ENCODE results near the gene MYL6. TPM values are rescaled to one million over a fixed set of nuclear protein-coding genes. Genes with fewer than 3 reads are reported as not detected.

Gene MYL6
- total and polyA plus RNA-seq, 9 donors: 782 to 3,375 (median 1,340) TPM

GRCh38 chr12:56169229-56169759 lies 11.1 kb downstream of the MYL6 start:
- no peaks in the 10 kb centered on the region for H3K4me1 ChIP-seq (ENCODE audit: insufficient read depth)
- H3K36me3 ChIP-seq: no peaks in the 10 kb centered on the region
- WGBS, 3 donors: 88 to 90% (median 88%) methylated on average over 11 of the region's 11 CpGs
- no peak overlapping the region for H3K27ac ChIP-seq
- TF ChIP-seq CTCF (IDR thresholded peaks at IDR 0.05): no peak
- TF ChIP-seq EP300 (IDR thresholded peaks at IDR 0.05): no peak
- TF ChIP-seq POLR2A (IDR thresholded peaks at IDR 0.05): no peak
- intact Hi-C loops (cut with DNase I): no loop called here
- no peak overlapping the region for H3K4me3 ChIP-seq
- H3K9me3 ChIP-seq: no peaks in the 10 kb centered on the region
- no peaks in the 10 kb centered on the region for H3K27me3 ChIP-seq
- no peak for DNase-seq

- no peak for DNase-seq
- H3K9me3 ChIP-seq: no peaks in the 10 kb centered on the region
- intact Hi-C loops (cut with DNase I): no loop called here
- 88 to 92% (median 89%) methylated on average over 7 of the region's 7 CpGs for WGBS, 3 donors
- H3K36me3 ChIP-seq: no peaks in the 10 kb centered on the region
- no peaks in the 10 kb centered on the region for H3K27me3 ChIP-seq
- H3K27ac ChIP-seq: no peak overlapping the region
- H3K4me3 ChIP-seq: no peak overlapping the region
- no peaks in the 10 kb centered on the region for H3K4me1 ChIP-seq (ENCODE audit: insufficient read depth)
- TF ChIP-seq CTCF (IDR thresholded peaks at IDR 0.05) (no peak), POLR2A (IDR thresholded peaks at IDR 0.05) (no peak), EP300 (IDR thresholded peaks at IDR 0.05) (no peak)
Observed at GRCh38 chr12:56172839-56173238, 14.7 kb downstream of the MYL6 start.

GRCh38 chr12:56178347-56178746 lies 20.2 kb downstream of the MYL6 start:
- Histone ChIP-seq H3K4me1 (ENCODE audit: insufficient read depth) (no peaks in the 10 kb centered on the region), H3K27ac (no peak overlapping the region), H3K4me3 (no peak overlapping the region), H3K36me3 (no peaks in the 10 kb centered on the region), H3K27me3 (no peaks in the 10 kb centered on the region), H3K9me3 (no peaks in the 10 kb centered on the region)
- intact Hi-C loops (cut with DNase I): no loop called here
- TF ChIP-seq EP300 (IDR thresholded peaks at IDR 0.05) (no peak), POLR2A (IDR thresholded peaks at IDR 0.05) (no peak), CTCF (IDR thresholded peaks at IDR 0.05) (no peak)
- 83 to 87% (median 84%) methylated on average over 3 of the region's 3 CpGs for WGBS, 3 donors
- DNase-seq: no peak

- Histone ChIP-seq H3K27ac (no peak overlapping the region), H3K4me3 (no peak overlapping the region), H3K36me3 (no peaks in the 10 kb centered on the region), H3K4me1 (ENCODE audit: insufficient read depth) (peaks cover 3% of the 10 kb centered on the region), H3K9me3 (no peaks in the 10 kb centered on the region), H3K27me3 (no peaks in the 10 kb centered on the region)
- TF ChIP-seq EP300 (IDR thresholded peaks at IDR 0.05): no peak
- no peak for TF ChIP-seq POLR2A (IDR thresholded peaks at IDR 0.05)
- no peak for TF ChIP-seq CTCF (IDR thresholded peaks at IDR 0.05)
- WGBS, 3 donors: 39 to 55% (median 50%) methylated on average over 2 of the region's 2 CpGs
- DNase-seq: no peak
- intact Hi-C loops (cut with DNase I): no loop called here
Observed at GRCh38 chr12:56186957-56187356, 28.8 kb downstream of the MYL6 start.

Data from ovary (tissue), 9 donors.